Ovary (tissue), 9 donors: ENCODE measurements around the gene S100A16. TPM values are rescaled to one million over a fixed set of nuclear protein-coding genes. Genes with fewer than 3 reads are reported as not detected.
"Not testable (repeated sequence)": the region's sequence is repeated elsewhere in the genome, so short reads cannot be mapped to it uniquely, and the experiment has no call there.

ENCODE experiments used
- DNase-seq, 5 donors: peaks; one replicate each; pipeline ENCODE4 v3.0.0-alpha.2; 2019 to 2020
- H3K27ac ChIP-seq, 2 donors: fragments of 200-600 bp; one replicate each; pipeline versions ENCODE4 v1.5.1 to v1.8.0; 2019 to 2022
- H3K27me3 ChIP-seq: fragments of 200-600 bp; one replicate; pipeline ENCODE4 v1.8.0; 2022
- H3K36me3 ChIP-seq: fragments of 200-600 bp; sonication (generic); one replicate; pipeline ENCODE4 v1.5.1; 2019
- H3K4me1 ChIP-seq: one replicate; pipeline ENCODE4 v1.8.1; 2013; ENCODE audit warnings: mild to moderate bottlenecking, moderate library complexity; ENCODE audit not compliant: insufficient read depth
- H3K4me3 ChIP-seq: fragments of 200-600 bp; sonication (generic); one replicate; pipeline ENCODE4 v1.5.1; 2017
- H3K9me3 ChIP-seq, 2 donors: fragments of 200-600 bp in 1 of 2; sonication (generic) in 1 of 2; one replicate each; pipeline versions ENCODE4 v1.5.1 to v1.8.1; 2013 to 2019; ENCODE audit warnings: mild to moderate bottlenecking in 1 of 2, moderate library complexity in 1 of 2
- CTCF ChIP-seq, 3 donors: fragments of 450-650 bp in 2 of 3; fragments of 200-600 bp in 1 of 3; IDR thresholded peaks; one replicate each; pipeline versions ENCODE4 v1.5.1 to v1.8.0; 2016 to 2022; ENCODE audit warnings: antibody characterized with exemption in 3 of 3, mild to moderate bottlenecking in 1 of 3
- EP300 ChIP-seq: sonication (generic); formaldehyde crosslinking; IDR thresholded peaks from one replicate; pipeline ENCODE4 v1.6.1; 2017; ENCODE audit warnings: antibody characterized with exemption
- POLR2A ChIP-seq: fragments of 450-650 bp; IDR thresholded peaks from one replicate; pipeline ENCODE4 v1.6.1; 2017; ENCODE audit warnings: antibody characterized with exemption, mild to moderate bottlenecking, moderate library complexity
- WGBS, 3 donors: extraction: QIAGEN DNeasy Blood & Tissue Kit in 1 of 3; methylation state at CpG; one replicate each; pipeline versions ENCODE4 v1.1.5 to v1.1.7; 2013 to 2017; 5-methylcytosine and 5-hydroxymethylcytosine counted together
- intact Hi-C, 4 donors: fragments of 100-400 bp; cut with DNase I; formaldehyde crosslinking; loops; one replicate each; pipeline versions ENCODE4 v1.11.0 to v1.15.1; 2022 to 2023
- polyA plus RNA-seq, 2 donors: library from polyadenylated mRNA; stranded (reverse); fragments of 200-250 nt in 1 of 2; fragments of 350-450 nt in 1 of 2; fragmentation: Illumina TruSeq in 1 of 2; extraction: RNeasy Lipid Tissue Mini Kit (QIAGEN cat#74804) in 1 of 2; gene quantifications; one replicate each; pipeline ENCODE4 v1.2.3, GENCODE V29; 2013 to 2014
- total RNA-seq, 7 donors: library from RNA; depleted of rRNA in 2 of 7; stranded (reverse); fragments of >200 nt in 2 of 7; fragmentation: NEBNext Ultra II Directional in 3 of 7; extraction: Animal tissue kit (Norgen Biotek cat#: 25700) in 3 of 7; gene quantifications; one replicate each; pipeline versions ENCODE4 v1.1.0 to v1.2.4, GENCODE V29; 2016 to 2023
- donor health status: DM: no; HTN: no; CAD: no; lungs with moderate emphysema.
- donor health status: DM: no; HTN: no; CAD: no.
- donor health status: Bipolar disorder and iron deficiency.
- donor health status: DM: yes; HTN: yes; CAD: no.
- donor health status: DM: no; HTN: no; CAD: no.
- donor health status: DM: yes; HTN: yes; CAD: no.

S100A16 gene
- total and polyA plus RNA-seq, 9 donors = 40.7 to 200 (median 81.0) TPM

GRCh38 chr1:153592748-153593147 is 20.2 kb downstream of the S100A16 start:
- peak overlapping the region in 1 of 2 donors; percentile 37 for H3K27ac ChIP-seq
- no peaks in the 10 kb centered on the region for H3K27me3 ChIP-seq
- H3K4me1 ChIP-seq = peaks cover 5% of the 10 kb centered on the region
- no peak for DNase-seq
- no peak for TF ChIP-seq POLR2A
- no peak for TF ChIP-seq CTCF (IDR thresholded peaks at IDR 0.05)
- TF ChIP-seq EP300 = no peak
- no peaks in the 10 kb centered on the region for H3K9me3 ChIP-seq
- H3K36me3 ChIP-seq = no peaks in the 10 kb centered on the region
- 12 to 20% (median 18%) methylated on average over 4 of the region's 4 CpGs for WGBS, 3 donors
- intact Hi-C loops = no loop called here
- no peak overlapping the region for H3K4me3 ChIP-seq

- no peaks in the 10 kb centered on the region for H3K27me3 ChIP-seq
- H3K27ac ChIP-seq = no peak overlapping the region
- H3K4me3 ChIP-seq = no peak overlapping the region
- DNase-seq = no peak
- WGBS, 3 donors = 15 to 39% (median 27%) methylated on average over 2 of the region's 2 CpGs
- no peaks in the 10 kb centered on the region for H3K36me3 ChIP-seq
- intact Hi-C loops = no loop called here
- TF ChIP-seq EP300 = no peak
- TF ChIP-seq CTCF (IDR thresholded peaks at IDR 0.05) = no peak
- no peak for TF ChIP-seq POLR2A
- H3K9me3 ChIP-seq = no peaks in the 10 kb centered on the region
- H3K4me1 ChIP-seq = peaks cover 18% of the 10 kb centered on the region
Observed at GRCh38 chr1:153588482-153588881, 24.5 kb downstream of the S100A16 start.

- H3K9me3 ChIP-seq, H3K4me3 ChIP-seq, intact Hi-C loops, H3K36me3 ChIP-seq, H3K27ac ChIP-seq, H3K27me3 ChIP-seq, DNase-seq: not testable (repeated sequence)
- peaks cover 16% of the 10 kb centered on the region for H3K4me1 ChIP-seq
- 64 to 81% (median 72%) methylated on average over 10 of the region's 10 CpGs for WGBS, 3 donors
Observed at GRCh38 chr1:153588033-153588432, 24.9 kb downstream of the S100A16 start.

GRCh38 chr1:153587314-153587713 is 25.6 kb downstream of the S100A16 start:
- H3K4me3 ChIP-seq = no peak overlapping the region
- intact Hi-C loops = no loop called here
- H3K27ac ChIP-seq = no peak overlapping the region

GRCh38 chr1:153586347-153586746 is 26.6 kb downstream of the S100A16 start:
- DNase-seq = no peak
- H3K4me3 ChIP-seq = no peak overlapping the region
- no peak overlapping the region for H3K27ac ChIP-seq
- intact Hi-C loops = no loop called here
- no peaks in the 10 kb centered on the region for H3K27me3 ChIP-seq
- no peaks in the 10 kb centered on the region for H3K9me3 ChIP-seq
- H3K4me1 ChIP-seq = peaks cover 15% of the 10 kb centered on the region
- TF ChIP-seq CTCF (IDR thresholded peaks at IDR 0.05) (no peak), POLR2A (no peak), EP300 (no peak)
- H3K36me3 ChIP-seq = no peaks in the 10 kb centered on the region
- 42 to 50% (median 43%) methylated on average over 1 of the region's 1 CpG for WGBS, 3 donors

More at GRCh38 chr1:153587314-153587713, 25.6 kb downstream of the S100A16 start:
- no peaks in the 10 kb centered on the region for H3K9me3 ChIP-seq
- H3K36me3 ChIP-seq = no peaks in the 10 kb centered on the region
- no peaks in the 10 kb centered on the region for H3K27me3 ChIP-seq
- no peak for DNase-seq
- H3K4me1 ChIP-seq = peaks cover 15% of the 10 kb centered on the region
- no peak for TF ChIP-seq POLR2A
- no peak for TF ChIP-seq EP300
- no peak for TF ChIP-seq CTCF (IDR thresholded peaks at IDR 0.05)
- 8 to 36% (median 21%) methylated on average over 5 of the region's 5 CpGs for WGBS, 3 donors
